GM18498 (cell line): ENCODE data around the gene SCYL3.
"Not testable (repeated sequence)": the region's sequence is repeated elsewhere in the genome, so short reads cannot be mapped to it uniquely, and the experiment has no call there.

Experiments used
- ATAC-seq: cut with Tn5 transposase; IDR thresholded peaks from one replicate; pipeline ENCODE4 v1.9.1; 2021; ENCODE audit warnings: mild to moderate bottlenecking, moderate library complexity; ENCODE audit not compliant: unreplicated experiment

SCYL3 gene

DNA sequence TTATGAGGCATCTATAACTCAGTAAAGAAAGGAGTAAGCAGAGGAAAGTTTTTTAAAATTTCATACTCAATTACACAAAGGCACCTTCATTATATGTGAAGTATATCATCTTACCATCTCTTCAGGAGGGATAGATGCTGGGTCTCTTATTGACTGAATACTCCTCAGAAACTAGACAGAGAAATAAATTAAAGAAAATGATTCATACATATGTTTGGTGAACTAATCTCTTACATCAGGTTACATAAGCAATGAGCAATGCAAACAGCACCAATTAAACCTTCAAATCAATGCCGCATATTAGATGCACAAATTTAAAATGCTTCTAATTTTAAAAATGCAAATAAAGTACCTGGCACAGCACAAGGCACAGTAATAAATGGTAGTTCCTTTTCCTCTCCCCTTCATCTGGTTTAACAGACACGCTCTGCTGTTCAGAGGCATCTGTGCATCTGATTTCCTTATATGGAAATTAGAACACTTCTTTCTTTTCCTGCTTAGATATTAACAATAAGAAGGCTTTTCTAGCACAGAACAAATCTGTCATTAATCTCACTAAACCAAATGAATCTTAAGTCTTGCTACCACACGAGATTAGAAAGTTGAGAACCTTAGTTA is 20.0 kb downstream of the SCYL3 start:
- no peak for ATAC-seq

GRCh38 chr1:169872906-169873305 is 20.8 kb downstream of the SCYL3 start:
- no peak for ATAC-seq

DNA sequence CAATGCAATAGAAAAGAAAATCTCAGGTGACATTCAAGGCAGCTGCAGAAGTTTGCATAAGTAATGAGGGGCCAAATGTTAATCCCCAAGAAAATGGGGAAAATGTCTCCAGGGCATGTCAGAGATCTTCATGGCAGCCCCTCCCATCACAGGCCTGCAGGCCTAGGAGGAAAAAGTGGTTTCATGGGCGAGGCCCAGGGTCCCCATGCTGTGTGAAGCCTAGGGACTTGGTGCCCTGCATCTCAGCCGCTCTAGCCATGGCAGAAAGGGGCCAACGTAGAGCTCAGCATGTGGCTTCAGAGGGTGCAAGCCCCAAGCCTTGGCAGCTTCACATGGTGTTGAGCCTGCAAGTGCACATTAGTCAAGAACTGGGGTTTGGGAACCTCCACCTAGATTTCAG is 21.7 kb downstream of the SCYL3 start:
- ATAC-seq: not testable (repeated sequence)

DNA sequence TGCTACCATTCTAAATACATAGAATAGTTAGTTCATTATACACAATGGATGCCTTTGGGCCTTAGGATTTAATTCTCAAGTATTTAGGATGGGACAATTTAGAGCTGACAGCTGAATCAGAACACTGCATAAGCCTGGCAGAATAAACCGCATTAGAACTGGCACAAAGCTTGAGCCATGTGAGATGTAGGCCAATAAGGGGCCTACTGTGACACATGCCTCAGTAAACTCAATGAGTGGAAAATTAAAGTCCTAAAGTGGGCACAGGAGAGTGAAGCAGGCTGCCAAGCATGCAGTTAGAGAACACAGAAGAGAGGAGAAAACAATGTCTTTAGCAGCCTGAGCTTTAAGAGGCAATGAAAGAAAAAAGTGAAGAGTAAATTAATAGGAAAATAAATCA is 24.3 kb downstream of the SCYL3 start:
- no peak for ATAC-seq

DNA sequence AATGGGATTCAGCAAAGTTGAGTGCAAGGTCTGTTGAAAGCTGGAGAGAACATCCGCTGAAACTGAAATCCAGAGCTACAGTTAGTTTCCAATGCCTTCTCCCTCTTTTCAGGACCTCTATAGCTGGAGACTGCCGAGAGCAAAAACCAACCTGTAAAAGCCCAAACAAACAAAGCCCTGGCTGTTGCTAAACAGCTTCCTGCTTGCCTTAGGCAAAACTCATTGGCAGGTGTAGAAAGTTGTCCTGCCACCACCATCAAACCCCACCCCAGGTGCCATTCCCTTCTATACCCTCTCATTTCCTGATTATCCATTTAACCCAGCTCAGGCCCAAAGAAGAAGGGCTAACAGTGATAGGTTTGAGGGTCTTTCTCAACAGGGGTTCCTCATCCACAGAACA is 24.7 kb downstream of the SCYL3 start:
- ATAC-seq: no peak

- no peak for ATAC-seq
Observed at GRCh38 chr1:169867012-169867675, 26.6 kb downstream of the SCYL3 start.

- ATAC-seq: no peak
Observed at GRCh38 chr1:169866577-169866976, 27.1 kb downstream of the SCYL3 start.

DNA sequence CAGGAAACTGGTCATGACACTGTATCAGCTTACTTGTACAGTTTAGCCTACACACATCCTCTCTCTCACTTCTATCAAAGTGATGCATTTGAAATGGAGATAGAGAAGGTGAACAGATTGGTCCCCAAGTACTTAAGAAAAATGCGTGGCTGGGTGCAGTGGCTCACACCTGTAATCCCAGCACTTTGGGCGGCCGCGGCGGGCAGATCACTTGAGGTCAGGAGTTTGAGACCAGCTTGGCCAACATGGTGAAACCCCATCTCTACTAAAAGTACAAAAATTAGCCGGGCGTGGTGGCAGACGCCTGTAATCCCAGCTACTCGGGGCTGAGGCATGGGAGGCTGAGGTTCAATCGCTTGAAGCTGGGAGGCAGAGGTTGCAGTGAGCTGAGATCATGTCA is 29.2 kb downstream of the SCYL3 start:
- not testable (repeated sequence) for ATAC-seq

- no peak for ATAC-seq
Observed at GRCh38 chr1:169860750-169861149, 32.9 kb downstream of the SCYL3 start.

DNA sequence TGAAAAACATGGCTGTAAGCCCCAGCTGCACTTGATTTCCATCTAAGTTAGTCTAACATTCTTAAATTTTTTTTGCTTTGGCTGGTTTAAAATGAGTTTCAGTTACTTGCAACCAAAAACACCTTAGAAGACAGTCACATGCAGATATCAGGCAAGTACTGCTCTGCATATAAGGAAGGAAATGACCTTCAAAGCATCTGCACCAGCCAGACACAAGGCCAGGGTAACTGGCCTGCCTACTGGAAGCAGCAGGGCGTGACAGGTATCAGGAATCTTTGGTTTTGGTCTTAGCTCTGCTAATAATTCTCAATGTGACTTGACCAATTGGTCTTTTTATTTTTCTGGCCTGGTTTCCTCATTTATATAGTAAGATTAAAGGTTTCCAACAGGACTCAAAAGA is 33.5 kb downstream of the SCYL3 start:
- no peak for ATAC-seq

- no peak for ATAC-seq
Observed at GRCh38 chr1:169859001-169859400, 34.7 kb downstream of the SCYL3 start.

DNA sequence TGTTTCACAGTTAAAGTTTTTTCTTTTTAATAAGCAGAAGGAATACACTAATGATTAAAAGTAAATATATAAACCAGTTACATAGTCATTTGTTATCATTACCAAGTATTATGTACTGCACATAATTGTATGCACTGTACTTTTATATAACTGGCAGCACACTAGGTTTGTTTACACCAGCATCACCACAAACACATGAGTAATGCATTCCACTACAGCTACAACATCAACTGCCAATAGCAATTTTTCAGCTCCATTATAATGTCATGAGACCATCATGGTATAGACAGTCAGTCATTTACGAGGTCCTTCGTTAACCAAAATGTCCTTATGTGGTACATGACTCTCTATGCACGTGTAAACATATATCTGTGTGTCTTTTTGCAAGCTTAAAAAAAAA is 35.2 kb downstream of the SCYL3 start:
- ATAC-seq: no peak

- ATAC-seq: no peak
Observed at GRCh38 chr1:169853341-169853740, 40.4 kb downstream of the SCYL3 start.

GRCh38 chr1:169849346-169850022 is 44.2 kb downstream of the SCYL3 start:
- no peak for ATAC-seq

DNA sequence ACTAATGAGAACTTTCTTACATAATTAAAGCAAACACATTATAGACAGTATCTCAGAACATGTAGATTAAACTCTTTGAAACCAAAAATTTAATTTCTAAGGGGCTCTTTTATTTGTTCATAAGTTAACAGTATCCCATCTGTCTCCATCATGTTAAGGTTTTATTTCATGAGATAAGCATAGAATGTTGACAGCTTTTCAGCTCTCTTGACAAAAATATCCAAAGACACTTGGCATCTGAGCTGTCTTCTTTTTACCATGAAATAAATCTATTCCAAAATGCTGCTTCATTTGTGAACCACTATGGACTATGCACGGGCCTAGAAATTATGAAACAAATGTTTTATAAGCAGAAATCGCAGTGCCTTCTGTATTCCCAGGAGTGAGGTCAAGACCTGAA is 45.2 kb downstream of the SCYL3 start:
- ATAC-seq: no peak

- ATAC-seq: no peak
Observed at GRCh38 chr1:169844941-169845608, 48.6 kb downstream of the SCYL3 start.

DNA sequence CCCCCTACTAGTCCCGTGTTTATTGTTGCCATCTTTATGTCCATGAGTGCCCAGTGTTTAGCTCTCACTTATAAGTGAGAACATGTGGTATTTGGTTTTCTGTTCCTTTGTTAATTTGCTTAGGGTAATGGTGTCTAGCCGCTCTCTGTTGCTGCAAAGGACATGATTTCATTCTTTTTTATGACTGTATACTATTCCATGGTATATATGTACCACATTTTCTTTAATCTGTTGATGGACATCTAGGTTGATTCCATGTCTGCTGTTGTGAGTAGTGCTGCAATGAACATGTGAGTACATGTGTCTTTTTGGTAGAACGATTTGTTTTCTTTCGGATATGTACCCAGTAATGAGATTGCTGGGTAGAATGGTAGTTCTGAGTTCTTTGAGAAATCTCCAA is 54.8 kb downstream of the SCYL3 start:
- ATAC-seq: no peak

DNA sequence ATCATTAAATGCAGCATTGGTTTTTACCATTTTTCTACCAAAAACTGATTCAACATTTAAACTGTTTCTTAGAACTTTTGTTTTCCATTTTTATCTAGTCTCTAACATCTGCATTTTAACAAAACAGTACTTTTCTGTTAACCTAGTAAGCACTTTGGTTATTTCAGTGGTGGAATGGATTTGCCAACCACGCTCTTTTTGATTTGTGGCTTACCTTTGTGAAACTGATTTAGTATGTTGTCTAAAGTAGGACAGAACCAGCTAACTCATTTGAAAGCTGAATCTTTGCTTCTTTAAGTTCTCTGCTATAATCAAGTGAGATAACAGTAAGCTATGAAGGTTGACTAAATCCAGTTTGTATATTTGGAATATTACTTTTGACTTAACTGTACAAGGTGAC is 57.5 kb downstream of the SCYL3 start:
- no peak for ATAC-seq

GRCh38 chr1:169835647-169836046 is 58.0 kb downstream of the SCYL3 start:
- no peak for ATAC-seq

- ATAC-seq: no peak
Observed at GRCh38 chr1:169834869-169835268, 58.8 kb downstream of the SCYL3 start.

- no peak for ATAC-seq
Observed at GRCh38 chr1:169833179-169833901, 60.4 kb downstream of the SCYL3 start.
